Measurements from ENCODE around the gene SLC41A3.
"Not testable (repeated sequence)": the region's sequence is repeated elsewhere in the genome, so short reads cannot be mapped to it uniquely, and the experiment has no call there.

The SLC41A3 gene

DNA sequence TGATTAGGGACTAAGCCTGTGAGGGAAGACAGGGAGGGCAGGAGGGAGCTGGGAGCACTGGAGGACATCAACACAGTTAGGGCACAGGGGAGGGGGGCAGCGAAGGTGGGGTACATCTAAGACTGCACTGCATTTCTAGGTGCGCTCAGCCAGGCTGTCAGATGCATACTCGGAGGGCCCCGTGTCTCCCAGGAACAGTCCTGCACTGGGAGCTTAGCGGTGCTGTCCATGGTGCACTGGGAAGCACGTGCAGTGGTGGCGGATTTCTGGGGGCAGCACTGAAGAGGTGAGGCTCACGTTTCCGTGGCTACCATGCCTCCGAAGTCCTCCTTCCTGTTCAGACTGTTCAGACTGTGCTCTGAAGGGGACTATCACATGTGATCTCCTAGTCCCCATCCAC lies 60.5 kb downstream of the SLC41A3 start:
- no peak for DNase-seq

GRCh38 chr3:126022741-126023359 lies 61.1 kb downstream of the SLC41A3 start:
- DNase-seq, result no peak

GRCh38 chr3:126021702-126022101 lies 62.2 kb downstream of the SLC41A3 start:
- no peak for DNase-seq

GRCh38 chr3:126021224-126021623 lies 62.7 kb downstream of the SLC41A3 start:
- DNase-seq, result no peak

DNA sequence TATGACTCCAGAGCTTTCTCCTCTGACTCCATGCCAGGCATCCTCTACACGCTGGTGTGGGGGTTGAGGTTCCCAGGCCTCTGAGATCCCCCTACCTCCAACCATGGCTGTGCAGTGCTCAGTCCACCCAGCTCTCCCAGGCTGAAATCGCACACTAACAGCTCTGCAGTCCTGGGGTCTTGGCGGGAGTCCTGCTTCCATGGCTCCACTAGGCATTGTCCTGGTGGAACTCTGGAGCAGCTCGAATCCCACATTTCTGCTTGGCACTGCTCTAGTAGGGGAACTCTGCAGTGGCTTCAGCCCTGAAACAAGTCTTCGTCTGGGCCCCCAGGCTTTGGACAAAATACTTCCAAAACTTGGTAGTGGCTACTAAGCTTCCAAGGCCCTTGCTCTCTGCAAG lies 64.2 kb downstream of the SLC41A3 start:
- no peak for DNase-seq

- no peak for DNase-seq
Observed at GRCh38 chr3:126018995-126019394, 64.9 kb downstream of the SLC41A3 start.

DNA sequence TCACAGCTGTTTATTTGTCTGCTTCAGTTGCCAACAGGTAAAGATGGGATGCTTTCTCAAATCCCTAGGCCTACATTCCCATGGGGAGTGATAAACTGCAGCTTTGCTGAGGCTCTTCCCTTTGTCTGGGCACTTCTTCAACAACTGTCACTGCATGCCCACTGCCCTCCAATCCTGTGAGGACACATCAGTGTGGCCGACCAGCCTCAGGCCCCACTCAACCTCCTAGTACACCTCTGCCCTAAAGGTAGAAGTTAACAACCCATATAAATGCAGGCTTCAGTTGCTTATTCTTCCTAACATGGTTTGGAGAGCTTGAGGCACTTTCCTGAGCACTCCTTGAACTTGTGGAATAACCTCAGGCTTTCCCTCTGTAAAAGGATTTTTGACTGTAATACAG lies 65.4 kb downstream of the SLC41A3 start:
- DNase-seq, result no peak

DNA sequence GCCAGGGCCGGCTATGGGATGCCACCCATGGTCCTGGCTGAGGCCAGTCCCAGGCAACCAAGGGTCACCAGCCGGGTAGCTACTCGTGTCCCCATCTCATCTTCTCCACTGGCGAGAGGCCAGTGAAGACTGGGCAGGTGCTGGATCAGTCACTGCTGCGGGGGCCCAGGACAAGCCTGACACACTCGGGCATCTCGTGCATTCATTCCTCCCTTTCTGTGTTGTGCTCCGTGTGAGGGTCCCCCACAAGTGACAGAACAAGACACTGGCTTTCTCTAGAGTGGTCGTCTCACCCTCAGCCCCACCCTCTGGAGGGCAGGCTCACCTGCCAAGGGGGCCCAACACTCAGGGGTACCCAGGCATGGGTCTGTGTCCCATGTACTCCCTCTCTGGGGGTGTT lies 66.6 kb downstream of the SLC41A3 start:
- no peak for DNase-seq

DNA sequence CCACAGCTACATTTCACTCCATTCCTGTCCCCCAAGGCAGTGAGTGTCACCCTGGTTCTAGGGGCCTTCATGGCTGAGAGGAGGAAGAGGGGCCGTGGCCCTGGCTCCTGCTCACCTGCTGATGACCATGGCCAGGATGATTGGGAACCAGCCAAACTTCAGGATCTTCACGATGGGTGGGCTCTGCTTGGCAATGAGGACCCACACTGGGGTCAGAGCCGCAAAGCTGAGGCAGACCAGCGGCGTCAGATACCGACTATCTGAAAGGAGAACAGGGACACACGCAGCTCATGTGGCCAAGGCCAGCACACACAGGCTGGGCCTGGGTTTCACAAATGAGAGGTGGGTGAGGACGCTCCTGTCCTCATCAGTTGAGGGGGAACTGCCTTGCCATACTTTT lies 67.3 kb downstream of the SLC41A3 start:
- no peak for DNase-seq

GRCh38 chr3:126015075-126015474 lies 68.8 kb downstream of the SLC41A3 start:
- DNase-seq, result no peak

DNA sequence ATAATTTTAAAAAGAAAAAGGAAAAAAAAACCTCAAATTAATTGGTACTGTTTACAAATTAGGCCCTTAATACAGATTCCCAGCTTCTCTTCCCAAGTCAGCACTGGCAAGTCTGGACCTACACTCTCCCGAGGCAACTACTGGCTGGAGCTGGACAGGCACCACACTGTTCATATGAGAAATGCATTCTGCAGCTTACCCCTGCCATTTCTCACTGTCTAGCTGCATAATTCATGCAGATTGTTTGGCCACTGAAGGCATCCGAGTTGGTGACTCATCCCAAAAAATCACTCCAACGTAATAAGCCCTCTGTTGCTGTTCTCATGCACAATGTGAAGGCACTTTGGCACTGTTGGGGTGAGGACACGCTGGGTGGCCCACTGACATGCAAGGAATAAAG lies 69.7 kb downstream of the SLC41A3 start:
- no peak for DNase-seq

GRCh38 chr3:126013751-126014156 lies 70.2 kb downstream of the SLC41A3 start:
- DNase-seq, result no peak

GRCh38 chr3:126009181-126009580 lies 74.7 kb downstream of the SLC41A3 start:
- no peak for DNase-seq

GRCh38 chr3:126008219-126008618 lies 75.7 kb downstream of the SLC41A3 start:
- no peak for DNase-seq

- DNase-seq, result no peak
Observed at GRCh38 chr3:126005951-126006350, 78.0 kb downstream of the SLC41A3 start.

GRCh38 chr3:126004692-126005091 lies 79.2 kb downstream of the SLC41A3 start:
- no peak for DNase-seq

- no peak for DNase-seq
Observed at GRCh38 chr3:126004217-126004616, 79.7 kb downstream of the SLC41A3 start.

DNA sequence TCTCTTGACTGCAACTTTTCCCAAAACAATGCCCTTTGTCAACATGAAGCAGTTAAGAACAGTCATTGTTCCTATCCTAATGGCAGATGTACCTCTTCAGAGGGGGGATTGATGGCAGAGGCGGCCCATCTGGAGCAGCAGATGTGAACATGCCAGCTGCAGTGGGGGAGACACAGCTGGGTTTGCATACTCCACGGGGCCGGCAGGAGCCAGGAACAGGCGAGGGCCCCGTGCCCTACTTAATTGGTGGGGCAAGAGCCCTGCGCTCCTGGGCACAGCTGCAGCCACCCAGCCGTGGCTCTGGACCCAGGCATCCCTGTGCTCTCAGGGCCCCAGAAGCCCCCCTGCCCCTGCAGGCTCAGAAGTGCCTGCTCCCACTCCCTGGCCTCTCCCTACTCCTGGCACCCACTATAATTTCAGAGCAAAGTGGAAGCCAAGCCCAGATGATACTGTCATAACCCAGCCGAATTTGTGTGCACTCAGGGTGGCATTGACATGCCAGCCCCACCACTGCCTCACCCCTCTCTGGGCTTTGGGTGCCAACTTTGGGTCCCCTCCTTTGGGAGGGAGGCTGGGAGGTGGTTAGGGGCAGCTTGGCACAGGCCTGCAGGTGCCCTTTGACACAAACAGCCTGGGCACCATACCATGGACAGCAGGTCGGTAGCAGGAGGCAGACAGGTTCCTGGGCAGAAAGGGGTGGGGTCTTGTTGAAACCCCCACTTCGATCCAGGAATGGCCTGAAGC lies 80.3 kb downstream of the SLC41A3 start:
- DNase-seq, result no peak

GRCh38 chr3:126002189-126002588 lies 81.7 kb downstream of the SLC41A3 start:
- DNase-seq, result no peak

DNA sequence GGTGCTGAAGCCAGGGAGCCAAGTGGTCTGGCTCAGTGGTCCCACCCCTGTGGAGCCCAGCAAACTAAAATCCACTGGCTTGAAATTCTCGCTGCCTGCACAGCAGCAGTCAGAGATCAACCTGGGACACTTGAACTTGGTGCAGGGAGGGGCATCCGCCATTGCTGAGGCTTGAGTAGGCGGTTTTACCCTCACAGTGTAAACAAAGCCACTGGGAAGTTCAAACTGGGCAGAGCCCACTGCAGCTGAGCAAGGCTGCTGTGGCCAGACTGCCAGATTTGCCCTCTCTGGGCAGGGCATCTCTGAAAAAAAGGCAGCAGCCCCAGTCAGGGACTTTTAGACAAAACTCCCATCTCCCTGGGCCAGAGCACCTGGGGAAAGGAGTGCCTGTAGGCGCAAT lies 87.2 kb downstream of the SLC41A3 start:
- not testable (repeated sequence) for DNase-seq

DNA sequence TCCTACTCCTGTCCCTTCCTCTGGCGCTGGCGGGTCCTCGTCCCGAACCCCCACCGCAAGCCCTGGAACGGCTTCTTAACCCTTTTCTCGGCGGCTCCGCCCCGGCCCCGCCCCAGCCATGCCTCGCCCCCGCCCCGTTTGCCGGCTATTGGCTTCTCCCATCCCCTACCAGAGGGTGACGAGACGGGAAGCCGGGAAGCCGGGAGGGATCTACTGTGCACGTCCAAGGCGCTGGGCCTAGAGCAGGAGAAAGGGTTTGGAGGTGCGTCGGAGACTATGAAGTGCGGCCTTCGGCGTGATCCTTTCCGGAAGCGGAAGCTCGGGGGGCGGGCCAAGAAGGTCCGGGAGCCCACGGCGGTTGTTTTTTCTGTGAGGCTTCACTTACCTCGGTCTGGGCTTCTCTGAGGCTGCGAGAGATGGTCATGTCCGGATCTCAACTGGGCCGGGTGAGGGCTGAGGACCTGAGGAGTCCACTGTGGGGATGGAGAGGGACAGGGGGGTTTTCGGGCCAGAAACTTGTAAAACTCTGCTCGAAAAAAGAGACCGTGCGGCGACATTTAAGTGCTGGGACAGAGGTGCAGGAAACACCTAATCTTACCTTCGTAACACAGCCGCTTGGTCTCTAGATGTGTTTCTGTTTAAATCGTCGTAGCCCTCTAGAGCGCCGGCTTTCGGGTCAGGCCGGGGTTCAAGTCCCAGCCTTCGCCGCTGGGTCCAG lies 93.5 kb downstream of the SLC41A3 start:
- DNase-seq, result no peak

- not testable (repeated sequence) for DNase-seq
Observed at GRCh38 chr3:125984951-125985350, 99.0 kb downstream of the SLC41A3 start.

- not testable (repeated sequence) for DNase-seq
Observed at GRCh38 chr3:125977104-125977503, 106.8 kb downstream of the SLC41A3 start.

DNA sequence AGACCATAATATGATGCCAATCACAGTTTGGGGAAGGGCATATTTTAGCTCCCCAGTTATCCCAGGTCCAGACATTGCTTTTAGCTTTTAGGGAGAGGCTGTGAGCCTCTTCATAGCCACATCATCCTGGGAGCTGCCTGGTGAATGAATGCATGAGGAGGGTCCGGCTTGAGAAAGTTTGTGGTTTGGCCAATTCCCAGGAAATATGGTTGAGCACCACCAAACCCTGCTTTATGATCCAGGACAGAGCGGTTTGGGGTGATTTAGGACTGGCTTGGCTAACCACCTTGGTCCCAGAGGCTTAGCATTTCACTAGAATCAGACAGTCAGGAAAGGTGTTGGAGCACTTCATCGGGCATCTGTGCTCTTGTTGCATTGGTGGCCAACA lies 107.9 kb downstream of the SLC41A3 start:
- DNase-seq, result not testable (repeated sequence)
